NCI-H526 treated with DMSO at 0.1 percent for 48 hours (cell line): ENCODE measurements around the gene AMBN.

ENCODE experiments used
- DNase-seq: peaks from one replicate; lab custom pipeline; 2025; lab: John Stamatoyannopoulos, UW

AMBN gene

GRCh38 chr4:70591955-70592582 lies at the start of gene AMBN:
AMBN (plus strand) TSS chr4:70592256; CDS start chr4:70592359, 103 bp downstream.
- no peak for DNase-seq

GRCh38 chr4:70544279-70544868 lies 47.7 kb upstream of the AMBN start:
- DNase-seq, result no peak

GRCh38 chr4:70556856-70557255 lies 35.2 kb upstream of the AMBN start:
- DNase-seq, result no peak

- peak; percentile 5 for DNase-seq
Observed at GRCh38 chr4:70559211-70559830, 32.7 kb upstream of the AMBN start.

- DNase-seq, result no peak
Observed at GRCh38 chr4:70559924-70560323, 32.1 kb upstream of the AMBN start.

GRCh38 chr4:70564033-70564432 lies 28.0 kb upstream of the AMBN start:
- no peak for DNase-seq

- no peak for DNase-seq
Observed at GRCh38 chr4:70570796-70571195, 21.3 kb upstream of the AMBN start.

GRCh38 chr4:70571772-70572171 lies 20.3 kb upstream of the AMBN start:
- DNase-seq, result no peak

- DNase-seq, result no peak
Observed at GRCh38 chr4:70575964-70576363, 16.1 kb upstream of the AMBN start.

GRCh38 chr4:70577220-70577927 lies 14.7 kb upstream of the AMBN start:
- no peak for DNase-seq

GRCh38 chr4:70581980-70582379 lies 10.1 kb upstream of the AMBN start:
- DNase-seq, result no peak

- no peak for DNase-seq
Observed at GRCh38 chr4:70583952-70584834, 7.9 kb upstream of the AMBN start.

GRCh38 chr4:70586841-70587240 lies 5.2 kb upstream of the AMBN start:
- DNase-seq, result no peak

- no peak for DNase-seq
Observed at GRCh38 chr4:70589785-70590184, 2.3 kb upstream of the AMBN start.

- no peak for DNase-seq
Observed at GRCh38 chr4:70594196-70594595, 2.1 kb downstream of the AMBN start.

GRCh38 chr4:70600305-70600704 lies 8.2 kb downstream of the AMBN start:
- DNase-seq, result no peak

GRCh38 chr4:70600977-70601376 lies 8.9 kb downstream of the AMBN start:
- no peak for DNase-seq

GRCh38 chr4:70601422-70602039 lies 9.5 kb downstream of the AMBN start:
- DNase-seq, result peak; percentile 71

- no peak for DNase-seq
Observed at GRCh38 chr4:70603856-70604255, 11.8 kb downstream of the AMBN start.

GRCh38 chr4:70606459-70606858 lies 14.4 kb downstream of the AMBN start:
- DNase-seq, result no peak

GRCh38 chr4:70607334-70607853 lies 15.3 kb downstream of the AMBN start:
- no peak for DNase-seq
